ENCODE results near the gene LSS.
"Not testable (repeated sequence)": the region's sequence is repeated elsewhere in the genome, so short reads cannot be mapped to it uniquely, and the experiment has no call there.

LSS gene

DNA sequence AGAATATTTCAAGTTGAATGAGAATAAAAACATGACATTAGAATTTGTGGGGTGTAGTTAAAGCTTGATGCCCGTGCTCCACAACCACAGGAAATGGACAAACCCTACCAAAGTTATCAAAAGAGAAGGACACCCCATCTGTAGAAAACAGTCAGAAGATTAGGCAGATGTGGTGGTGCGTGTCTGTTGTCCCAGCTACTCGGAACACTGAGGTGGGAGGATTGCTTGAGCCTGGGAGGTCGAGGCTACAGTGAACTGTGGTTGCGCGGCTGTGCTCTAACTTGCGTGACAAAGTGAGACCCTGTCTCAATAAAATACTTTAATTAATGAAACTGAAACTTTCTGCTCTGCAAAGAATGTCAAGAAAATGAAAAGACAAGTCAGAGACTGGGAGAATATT lies 42.9 kb downstream of the LSS start:
- no peak for DNase-seq

DNA sequence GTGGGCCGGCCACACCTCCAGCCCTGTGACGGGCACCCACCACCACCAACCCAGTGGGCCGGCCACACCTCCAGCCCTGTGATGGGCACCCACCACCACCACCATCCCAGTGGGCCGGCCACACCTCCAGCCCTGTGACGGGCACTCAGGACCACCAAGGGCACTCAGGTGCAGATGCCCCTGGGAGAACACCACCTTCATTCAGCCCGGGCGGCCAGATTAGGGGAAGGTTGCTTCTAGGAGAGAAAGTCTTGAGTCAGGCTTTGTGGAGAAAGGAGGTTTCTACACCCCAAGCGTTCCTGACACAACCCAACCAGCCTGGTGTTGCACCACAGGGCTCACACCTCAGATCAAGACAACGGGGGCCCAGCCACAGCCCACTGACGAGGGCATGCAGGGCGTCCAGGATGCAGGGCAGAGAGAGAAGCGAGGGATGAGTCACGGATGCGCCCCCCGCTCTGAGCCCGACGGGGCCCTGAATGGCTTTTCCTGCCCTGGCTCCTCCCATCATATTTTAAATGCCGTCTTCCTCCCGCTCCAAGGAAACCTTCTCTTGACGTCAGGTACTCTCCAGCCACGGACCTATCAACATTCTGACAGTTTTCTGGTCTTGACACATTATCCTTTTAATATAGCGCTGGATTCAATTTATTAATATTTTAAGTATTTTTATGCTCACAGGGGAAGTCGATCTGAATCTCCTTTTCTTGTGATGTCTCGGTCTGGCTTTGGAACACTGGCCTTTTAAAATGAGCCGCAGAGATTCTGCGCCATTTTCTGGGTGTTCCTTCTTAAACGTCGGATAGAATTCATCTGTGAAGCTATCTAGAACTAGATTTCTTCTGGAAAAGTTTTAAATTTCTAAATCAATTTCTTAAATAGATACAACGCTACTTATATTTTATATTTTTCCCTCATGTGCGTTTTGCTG lies 43.7 kb downstream of the LSS start:
- peak; percentile 77 for DNase-seq

DNA sequence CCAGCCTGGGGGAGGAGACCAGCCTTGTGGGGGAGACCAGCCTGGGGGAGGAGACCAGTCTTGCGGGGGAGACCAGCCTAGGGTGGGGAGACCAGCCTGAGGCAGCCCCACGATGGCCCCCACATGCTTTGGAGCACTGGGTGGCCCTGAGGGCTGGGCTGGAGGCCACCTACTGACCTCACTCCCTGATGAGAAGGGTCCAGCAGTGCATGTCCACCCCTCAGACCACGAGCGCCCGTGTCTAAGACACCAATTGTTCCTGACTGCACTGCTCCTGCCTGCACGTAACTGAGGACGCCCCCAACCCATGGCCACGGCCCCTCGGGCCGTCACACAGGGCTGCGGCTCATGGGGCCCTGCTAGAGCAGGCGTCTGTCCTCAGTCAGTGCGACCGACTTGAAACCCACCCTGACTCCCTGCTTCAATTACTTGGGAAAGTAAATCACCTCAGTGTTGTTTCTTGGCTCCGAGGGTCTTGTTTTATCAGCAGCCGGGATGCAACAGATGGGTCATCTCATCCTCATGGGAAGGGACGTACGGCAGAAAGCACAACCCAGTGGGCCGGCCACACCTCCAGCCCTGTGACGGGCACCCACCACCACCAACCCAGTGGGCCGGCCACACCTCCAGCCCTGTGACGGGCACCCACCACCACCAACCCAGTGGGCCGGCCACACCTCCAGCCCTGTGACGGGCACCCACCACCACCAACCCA lies 44.5 kb downstream of the LSS start, which contains the start of gene SPATC1L:
TSS of gene SPATC1L (minus strand) at position 550 of the 715 bp plus-strand sequence. CDS start 1,643 bp downstream, outside the sequence.
- DNase-seq: peak; percentile 74

DNA sequence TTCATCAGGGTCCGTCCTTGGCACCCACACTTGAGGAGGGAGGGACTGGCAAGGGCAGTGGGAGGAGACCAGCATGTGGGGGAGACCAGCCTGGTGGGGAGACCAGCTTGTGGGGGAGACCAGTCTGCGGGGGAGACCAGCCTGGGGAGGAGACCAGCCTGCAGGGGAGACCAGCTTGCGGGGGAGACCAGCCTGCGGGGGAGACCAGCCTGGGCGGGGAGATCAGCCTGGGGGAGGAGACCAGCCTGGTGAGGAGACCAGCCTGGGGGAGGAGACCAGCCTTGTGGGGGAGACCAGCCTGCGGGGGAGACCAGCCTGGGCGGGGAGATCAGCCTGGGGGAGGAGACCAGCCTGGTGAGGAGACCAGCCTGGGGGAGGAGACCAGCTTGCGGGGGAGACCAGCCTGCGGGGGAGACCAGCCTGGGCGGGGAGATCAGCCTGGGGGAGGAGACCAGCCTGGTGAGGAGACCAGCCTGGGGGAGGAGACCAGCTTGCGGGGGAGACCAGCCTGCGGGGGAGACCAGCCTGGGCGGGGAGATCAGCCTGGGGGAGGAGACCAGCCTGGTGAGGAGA lies 45.2 kb downstream of the LSS start:
- DNase-seq: not testable (repeated sequence)

DNA sequence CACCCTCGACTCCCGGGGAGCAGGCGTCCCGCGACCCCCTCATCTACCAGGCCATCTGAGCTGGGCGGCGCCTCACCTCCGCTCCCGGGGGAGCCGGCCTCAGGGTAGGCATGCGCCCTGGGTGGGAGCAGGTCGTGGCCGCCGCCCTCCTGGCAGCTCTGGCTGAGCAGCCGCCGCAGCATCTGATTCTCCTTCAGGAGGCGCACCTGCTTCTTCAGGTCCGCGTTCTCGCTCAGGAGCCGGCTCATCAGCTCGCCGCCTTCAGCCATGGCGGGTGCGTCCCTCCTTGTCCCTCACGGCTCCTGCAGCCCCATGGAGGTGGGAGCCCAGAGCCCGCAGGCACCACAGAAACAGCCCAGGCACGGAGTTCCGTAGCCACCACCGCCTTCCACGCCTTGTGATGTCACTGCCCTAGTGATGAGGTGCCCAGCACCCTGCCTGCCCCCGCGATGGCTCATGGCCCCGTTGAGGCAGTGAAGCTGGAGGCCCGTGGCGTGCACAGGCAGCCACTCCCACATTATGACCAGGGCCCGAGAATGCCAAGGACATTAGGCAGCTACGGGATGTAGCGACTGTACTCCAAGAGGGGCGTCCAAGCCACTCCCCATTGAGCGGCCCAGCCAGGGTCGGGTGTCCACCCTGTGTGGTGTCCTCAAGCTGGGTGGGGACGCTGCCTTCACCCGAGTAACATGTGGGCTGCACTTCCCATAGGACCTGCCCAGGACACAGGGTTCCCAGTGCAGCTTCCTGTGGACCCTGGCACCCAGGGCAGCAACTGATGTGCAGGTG lies 45.8 kb downstream of the LSS start:
- DNase-seq: no peak

DNA sequence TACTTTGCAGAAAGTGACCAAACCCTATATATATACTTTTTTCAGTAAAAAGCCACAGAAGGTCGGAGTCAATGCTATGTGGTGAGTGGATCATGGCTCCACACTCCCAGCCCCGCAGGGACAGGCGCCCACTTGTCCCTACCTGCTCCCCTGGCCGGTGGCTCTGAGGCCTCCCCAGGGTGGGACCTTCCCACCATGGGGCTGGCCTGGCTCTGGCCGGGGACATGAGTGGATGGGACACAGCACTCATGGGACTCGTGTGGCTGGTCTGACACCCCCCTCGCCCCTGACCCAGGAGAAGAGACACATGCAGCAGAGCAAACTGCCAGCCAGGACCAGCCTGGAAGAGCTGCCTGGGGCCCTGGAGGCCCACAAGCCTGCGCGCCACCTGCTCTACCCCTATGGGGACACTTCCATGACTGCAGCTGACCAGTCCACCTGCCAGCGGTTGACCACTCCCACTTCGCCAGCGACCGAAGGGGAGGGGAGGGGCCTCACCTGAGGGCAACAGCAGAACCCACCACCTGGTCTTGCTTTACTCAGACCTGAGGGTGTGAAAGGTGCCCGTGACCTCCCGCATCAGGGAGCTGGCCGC lies 46.5 kb downstream of the LSS start:
- DNase-seq: no peak

DNA sequence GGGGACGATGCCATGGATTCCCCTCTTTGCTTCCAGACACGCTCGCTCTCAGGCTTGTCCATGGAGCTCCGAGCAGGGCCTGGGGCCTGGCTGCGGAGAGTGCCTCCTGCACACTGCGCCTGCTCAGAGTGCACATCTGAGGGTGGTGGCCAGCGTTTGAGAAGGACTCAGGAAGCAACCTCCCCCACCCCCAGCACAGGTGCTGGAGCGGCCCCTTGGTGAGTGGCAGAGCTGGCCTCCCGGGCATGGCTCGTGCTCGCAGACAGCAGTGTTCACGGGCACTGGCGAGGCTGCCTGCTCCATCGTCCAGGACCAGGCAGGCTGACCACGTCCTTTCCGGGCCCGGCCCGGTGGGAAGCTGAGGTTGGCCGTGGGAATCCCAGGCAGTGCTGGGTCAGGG lies 47.1 kb downstream of the LSS start:
- no peak for DNase-seq

DNA sequence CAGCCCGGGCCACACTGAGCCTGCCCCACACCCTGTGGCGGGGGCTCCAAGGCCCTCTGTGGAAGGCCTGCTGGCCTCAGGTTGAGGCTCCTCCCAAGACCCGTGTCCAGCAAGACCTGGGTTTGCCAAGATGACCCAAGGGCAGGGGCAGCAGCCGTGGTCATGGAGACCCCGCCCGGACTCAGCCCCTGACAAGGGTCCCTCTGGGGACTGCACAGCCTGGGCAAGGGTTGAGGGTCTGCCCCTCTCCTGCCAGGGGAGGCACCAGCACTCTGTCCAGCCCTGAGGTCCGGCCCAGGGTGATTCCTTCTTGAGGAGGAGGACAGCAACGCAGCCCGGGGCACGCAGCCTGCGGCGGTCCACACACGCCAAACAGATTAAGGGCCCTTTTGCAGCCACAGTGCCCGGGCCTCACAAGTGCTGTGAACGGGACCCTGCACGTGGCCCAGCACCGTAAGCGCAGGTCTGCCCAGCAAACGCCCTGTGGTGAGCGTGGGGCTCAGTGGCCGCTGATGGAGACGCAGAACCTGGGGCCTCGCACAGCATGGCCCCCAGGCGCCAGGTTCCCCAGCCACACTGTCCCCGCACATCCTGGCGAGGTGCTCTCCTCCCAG lies 47.7 kb downstream of the LSS start:
- no peak for DNase-seq

DNA sequence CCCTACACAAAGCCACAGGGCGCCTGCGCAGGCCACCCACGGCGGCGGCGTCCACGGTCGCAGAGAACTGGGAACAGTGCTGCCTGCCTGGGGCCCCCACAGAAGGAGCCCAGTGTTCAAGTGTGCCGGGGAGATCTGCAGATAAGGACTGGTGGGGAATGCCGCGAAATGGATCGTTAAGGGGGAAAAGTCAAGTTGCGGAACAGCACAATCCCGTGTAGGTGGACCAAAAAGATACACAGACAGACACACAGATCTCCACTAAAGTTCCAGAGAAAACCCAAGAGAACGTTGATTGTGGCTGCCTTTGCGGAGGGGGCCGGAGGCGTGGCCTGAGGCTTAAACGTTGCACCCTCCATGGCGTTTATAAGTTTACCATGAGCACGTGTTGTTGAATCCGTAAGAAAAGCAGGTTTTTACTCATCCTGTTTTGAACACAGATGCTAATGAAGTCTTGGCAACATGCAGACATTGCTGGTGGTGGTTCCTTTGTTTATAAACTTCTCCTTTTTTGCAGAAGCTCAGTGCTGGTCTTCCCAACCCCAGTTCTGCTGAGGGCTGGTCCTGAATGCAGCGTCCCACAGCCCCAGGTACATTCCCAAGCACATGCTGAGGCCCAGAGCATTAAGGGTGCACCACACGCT lies 48.4 kb downstream of the LSS start:
- no peak for DNase-seq

DNA sequence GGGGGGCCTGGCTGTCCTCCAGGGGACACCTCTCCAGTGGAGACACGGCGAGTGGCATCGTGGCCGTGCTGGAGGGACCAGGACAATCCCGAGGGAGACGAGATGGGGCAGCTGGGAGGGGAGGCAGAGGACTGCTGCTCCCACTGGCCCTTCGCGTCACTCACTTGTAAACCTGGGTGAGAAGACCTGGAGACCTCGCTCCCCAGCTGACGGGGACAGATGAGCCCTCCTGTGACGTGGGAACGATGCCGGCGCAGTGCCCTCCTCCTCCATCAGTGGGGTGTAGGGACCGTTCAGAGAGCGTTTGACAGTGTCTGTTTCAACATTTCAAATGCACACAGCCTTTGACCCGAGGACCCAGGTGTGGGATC lies 48.9 kb downstream of the LSS start:
- DNase-seq: no peak

DNA sequence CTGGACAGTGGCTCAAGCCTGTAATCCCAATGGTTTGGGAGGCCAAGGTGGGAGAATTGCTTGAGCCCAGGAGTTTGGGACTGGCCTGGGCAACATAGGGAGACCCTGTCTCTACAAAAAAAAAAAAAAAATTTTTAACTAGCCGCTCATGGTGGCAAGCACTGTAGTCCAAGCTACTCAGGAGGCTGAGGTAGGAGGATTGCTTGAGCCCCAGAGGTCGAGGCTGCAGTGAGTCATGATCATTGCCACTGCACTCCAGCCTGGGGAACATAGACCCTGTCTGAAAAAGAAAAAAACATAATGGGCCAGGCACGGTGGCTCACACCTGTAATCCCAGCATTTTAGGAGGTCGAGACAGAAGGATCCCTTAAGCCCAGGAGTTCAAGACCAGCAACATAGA lies 49.6 kb downstream of the LSS start:
- no peak for DNase-seq

DNA sequence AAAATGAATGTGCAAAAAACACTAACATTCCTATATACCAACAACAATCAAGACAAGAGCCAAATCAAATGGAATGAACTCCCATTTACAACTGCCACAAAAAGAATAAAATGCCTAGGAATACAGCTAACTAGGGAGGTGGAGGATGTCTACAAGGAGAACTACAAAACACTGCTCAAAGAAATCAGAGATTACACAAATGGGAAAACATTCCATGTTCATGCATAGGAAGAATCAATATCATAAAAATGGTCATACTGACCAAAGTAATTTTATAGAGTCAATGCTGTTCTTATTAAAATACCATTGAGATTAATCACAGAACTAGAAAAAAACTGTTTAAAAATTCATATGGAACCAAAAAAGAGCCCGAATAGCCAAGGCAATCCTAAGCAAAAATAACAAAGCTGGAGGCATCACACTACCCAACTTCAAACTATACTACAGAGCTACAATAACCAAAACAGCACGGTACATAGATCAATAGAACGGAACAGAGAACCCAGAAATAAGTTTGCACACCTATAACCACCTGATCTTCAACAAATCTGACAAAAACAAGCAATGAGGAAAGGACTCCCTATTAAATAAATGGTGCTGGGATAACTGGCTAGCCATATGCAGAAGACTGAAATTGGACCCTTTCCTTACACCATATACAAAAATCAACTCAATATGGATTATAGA lies 52.0 kb downstream of the LSS start:
- not testable (repeated sequence) for DNase-seq

DNA sequence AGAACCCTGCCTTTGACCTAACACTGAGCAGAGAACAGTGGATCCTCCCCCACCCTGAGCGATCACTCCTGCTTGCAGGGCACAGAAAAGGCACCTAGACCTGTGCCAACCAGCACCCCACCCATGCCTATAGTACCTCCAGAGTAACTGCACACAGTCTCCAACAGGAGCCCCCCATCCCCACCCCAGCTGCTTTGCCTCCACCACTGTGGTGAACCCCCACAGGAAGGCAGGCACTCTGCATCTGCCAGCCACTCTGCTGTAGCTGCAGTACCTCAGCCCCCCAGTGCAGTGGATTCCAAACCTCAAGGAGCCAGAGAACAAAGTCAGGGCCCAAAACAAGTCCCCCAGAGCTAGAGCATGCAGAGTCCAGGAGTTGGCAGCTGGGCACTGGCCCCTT lies 55.0 kb downstream of the LSS start:
- DNase-seq: no peak

DNA sequence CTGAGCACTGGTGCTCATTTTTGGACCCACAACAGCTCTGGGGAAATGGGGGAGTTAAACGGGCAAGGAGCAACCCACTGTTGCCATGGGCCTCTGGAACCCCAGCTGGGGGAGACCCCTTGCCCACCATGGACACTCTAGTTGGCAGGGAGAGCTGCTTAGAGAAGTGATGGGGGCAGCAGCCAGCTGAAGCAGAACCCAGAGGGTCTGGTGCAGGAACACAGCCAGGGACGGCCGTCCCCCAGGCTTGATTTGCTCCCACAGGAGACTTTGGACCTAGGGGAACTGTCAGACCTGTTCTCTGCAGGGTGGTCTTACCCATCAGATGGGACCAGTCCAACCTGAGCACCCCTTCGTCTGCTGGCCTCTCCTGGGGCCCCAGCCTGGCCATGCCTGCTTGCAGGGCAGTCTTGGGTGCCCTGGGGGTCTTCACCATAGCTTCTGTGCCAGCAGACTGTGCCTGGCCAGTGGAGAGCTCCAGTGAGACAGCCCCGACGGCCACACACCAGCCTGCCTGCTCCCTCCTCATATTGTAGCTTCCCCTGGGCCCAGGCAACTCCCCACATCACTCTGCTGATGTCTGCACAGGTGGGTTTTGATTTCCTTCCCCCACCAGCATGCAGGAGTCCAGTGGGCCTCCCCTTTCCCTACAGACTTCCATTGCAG lies 55.6 kb downstream of the LSS start:
- DNase-seq: no peak

DNA sequence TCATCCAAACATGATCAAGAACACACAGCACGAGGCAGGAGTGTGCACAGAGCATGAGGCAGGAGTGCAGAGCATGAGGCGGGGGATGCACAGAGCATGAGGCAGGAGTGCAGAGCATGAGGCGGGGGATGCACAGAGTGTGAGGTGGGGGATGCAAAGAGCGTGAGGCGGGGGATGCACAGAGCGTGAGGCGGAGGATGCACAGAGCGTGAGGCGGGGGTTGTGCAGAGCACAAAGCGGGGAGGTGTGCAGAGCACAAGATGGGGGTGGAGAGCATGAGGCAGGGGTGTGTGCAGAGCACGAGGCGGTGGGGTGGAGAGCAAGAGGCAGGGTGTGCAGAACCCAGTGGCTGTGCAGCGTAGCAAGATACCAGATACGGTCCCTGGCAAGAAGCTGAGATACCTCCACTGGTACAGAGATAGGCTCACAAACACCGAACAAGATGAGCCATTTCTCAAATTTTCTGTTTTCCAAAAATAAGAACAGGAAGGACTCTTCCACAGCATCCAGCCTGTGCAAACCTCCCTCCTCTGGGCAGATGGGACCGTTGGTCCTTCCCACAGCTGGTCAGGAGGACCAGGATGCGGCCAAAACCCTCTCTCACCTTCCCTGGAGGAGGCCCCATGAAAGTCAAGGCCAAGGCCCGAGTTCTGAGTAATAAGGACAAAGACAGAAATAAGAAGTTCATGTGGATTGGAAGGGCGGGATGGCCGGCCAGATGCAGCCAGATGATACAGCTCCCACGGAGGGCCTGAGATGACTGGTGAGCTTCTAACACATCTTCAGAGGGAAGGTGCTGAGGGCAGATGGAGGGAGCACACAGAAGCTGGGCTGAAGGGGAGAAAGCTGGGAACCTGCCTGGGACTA lies 56.3 kb downstream of the LSS start:
- DNase-seq: no peak

DNA sequence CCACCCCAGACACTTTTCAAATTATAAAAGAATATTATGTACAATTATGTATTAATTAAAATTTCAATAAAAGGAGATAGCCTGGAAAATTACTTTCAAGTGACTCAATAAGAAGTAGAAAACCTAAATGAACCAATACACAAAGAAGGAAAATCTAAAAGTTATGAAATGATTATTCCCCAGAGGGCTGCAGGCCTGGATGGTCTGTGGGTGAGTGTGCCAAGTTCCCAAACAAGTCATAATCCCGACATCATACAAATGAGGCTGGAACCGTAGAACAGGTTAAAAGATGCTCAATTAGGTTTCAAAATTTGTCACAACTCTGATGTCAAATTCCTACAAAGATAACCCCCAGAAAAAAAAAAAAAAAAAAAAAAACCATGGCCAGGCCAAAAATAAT lies 57.0 kb downstream of the LSS start:
- no peak for DNase-seq

DNA sequence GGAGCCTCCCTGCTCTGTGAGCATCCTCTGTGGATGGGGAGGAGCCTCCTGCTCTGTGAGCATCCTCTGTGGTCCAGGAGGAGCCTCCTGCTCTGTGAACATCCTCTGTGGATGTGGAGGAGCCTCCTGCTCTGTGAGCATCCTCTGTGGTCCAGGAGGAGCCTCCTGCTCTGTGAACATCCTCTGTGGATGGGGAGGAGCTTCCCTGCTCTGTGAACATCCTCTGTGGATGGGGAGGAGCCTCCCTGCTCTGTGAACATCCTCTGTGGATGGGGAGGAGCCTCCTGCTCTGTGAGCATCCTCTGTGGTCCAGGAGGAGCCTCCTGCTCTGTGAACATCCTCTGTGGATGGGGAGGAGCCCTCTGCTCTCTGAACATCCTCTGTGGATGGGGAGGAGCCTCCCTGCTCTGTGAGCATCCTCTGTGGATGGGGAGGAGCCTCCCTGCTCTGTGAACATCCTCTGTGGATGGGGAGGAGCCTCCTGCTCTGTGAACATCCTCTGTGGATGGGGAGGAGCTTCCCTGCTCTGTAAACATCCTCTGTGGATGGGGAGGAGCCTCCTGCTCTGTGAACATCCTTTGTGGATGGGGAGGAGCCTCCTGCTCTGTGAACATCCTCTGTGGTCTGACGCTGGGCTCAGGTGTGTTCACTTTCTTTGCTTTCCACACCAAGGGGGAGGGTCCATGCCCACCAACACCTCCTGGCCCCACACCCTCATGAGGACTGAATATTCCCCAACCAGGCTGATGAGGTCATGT lies 58.0 kb downstream of the LSS start:
- not testable (repeated sequence) for DNase-seq
